Hematopoietic multipotent progenitor cell (in vitro differentiated cells): ENCODE results near the gene NUTF2. TPM values are rescaled to one million over a fixed set of nuclear protein-coding genes. Genes with fewer than 3 reads are reported as not detected.
A peak's percentile ranks its signal among the peaks of the same experiment; 100 is the strongest.

Experiments
- DNase-seq, 3 donors: peaks; one replicate each; pipeline ENCODE4 v3.0.0-alpha.2; 2011 to 2015; ENCODE audit warnings: low read depth in 2 of 3, low spot score in 2 of 3
- total RNA-seq: library from RNA; depleted of rRNA; stranded (reverse); fragments of >200 nt; gene quantifications from one replicate; pipeline ENCODE4 v1.2.3, GENCODE V29; 2012

NUTF2 gene
- total RNA-seq = 146 TPM

DNA sequence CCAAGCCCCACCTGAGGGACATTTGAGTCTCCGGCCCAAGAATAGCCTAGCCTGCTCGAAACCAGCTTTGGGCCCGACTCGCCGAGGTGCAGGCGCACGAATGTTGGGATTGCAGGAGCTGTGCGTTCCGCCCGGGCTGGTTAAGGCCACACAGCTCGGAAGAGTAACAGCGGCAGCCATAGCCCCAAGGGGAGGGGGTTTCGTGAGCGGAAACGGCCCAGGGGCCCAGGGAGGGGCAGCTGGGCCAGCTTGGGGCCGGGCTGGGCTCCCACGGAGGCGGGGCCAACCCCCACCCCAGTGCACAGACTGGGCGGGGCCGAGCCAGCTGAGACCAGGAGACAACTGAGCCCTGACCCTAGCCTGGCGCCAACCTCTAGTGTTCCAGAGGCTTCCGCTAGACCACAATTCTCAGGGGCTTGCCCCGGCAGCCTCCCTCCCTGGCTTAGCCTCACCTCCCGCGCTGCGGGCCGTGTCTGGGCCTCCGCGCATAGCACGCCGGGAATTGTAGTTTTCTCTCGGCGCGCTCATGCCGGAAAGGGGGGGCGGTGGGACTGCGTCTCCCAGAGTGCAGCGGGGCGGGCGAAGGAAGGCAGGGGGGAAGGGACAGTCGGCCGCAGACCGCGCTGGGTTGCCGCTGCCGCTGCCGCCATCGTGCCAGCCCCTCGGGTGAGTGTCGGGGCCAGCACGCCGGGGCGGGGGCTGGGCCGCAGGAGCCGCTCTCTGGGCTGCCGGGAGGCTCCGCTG lies at the start of gene NUTF2:
TSS of gene NUTF2 (plus strand) at position 614 of the 744 bp plus-strand sequence. CDS start 18,198 bp downstream, outside the sequence.
- DNase-seq = peak; percentile 90 to 98 (median 96)

DNA sequence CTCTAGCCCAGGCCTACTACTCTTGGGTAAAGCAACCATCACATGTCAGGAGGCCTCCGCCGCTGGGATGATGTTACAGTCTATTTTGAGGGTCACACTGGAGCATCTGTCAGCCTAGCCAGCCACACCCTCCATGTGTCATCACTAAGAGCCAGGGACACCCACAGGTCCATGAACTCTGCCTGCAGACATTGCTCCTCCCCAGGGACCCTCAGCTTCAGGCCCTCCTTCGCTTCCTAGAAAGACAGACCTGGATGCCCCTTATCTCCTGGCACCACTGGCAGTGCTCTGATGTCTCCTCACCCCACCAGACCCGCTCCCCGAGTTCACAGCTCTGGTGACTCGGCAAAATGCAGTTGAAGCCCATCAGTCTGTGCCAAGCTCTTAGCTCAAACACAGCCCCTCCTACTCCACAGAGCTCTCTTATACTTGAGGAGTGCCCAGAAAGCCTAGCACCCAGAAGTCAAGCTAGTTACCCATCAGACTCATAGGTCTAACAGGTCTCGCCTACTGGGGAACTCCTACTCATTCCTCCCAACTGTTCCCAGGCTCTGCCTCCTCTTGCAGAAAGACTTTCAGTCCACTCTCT lies 46.3 kb upstream of the NUTF2 start:
- DNase-seq = peak in 1 of 3 donors; percentile 25

DNA sequence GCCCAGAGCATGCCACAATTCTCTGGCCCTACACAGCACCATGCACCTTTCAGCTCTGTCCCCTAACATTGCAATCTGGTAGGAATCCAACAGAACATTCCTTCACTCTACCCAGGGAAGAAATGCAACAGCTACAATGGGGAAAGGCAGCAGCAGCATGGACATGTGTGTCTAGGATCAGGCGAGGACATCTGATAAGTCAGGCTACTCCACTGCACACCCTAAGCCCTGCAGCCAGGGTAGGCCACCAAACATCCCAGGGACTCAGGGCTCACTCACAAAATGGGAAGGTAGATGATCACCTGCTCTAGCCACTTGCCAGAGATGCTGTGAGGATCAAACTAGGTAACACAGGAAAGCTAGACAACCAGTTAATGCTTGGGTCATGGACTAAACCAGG lies 45.5 kb upstream of the NUTF2 start:
- DNase-seq = no peak

DNA sequence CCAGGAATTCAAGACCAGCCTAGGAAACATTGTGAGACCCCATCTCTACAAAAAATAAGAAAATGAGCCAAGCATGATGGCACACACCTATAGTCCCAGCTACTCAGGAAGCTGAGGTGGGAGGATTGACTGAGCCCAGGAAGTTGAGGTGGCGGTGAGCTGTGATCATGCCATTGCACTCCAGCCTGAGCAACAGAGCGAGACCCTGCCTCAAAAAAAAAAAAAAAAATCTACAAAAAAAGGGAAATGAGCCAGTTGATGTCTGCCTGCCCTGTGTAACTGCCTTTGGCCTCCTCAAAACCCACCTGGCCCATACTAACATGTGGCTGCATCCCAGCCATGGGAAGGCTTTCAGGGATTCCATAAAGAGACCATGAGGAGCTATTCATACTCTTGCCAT lies 44.9 kb upstream of the NUTF2 start:
- no peak for DNase-seq

DNA sequence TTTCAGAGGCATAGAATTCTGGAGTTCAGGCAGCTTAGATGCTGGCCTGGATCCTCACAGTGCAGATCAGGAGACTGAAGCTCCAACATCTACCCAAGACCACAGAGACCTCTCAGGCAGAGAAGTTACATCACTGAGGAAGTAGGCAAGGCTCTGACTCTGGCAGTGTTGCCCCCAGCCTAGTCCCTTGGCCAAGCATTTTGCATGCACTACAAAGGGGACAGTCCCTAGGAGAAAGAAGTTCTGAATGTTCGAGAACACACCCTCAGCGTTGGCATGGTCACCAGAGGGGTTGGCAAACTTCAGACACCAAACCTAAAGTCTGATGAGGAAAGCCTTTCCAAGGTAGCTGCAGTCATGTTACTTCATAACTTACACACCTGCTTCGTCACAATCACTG lies 42.8 kb upstream of the NUTF2 start:
- no peak for DNase-seq

DNA sequence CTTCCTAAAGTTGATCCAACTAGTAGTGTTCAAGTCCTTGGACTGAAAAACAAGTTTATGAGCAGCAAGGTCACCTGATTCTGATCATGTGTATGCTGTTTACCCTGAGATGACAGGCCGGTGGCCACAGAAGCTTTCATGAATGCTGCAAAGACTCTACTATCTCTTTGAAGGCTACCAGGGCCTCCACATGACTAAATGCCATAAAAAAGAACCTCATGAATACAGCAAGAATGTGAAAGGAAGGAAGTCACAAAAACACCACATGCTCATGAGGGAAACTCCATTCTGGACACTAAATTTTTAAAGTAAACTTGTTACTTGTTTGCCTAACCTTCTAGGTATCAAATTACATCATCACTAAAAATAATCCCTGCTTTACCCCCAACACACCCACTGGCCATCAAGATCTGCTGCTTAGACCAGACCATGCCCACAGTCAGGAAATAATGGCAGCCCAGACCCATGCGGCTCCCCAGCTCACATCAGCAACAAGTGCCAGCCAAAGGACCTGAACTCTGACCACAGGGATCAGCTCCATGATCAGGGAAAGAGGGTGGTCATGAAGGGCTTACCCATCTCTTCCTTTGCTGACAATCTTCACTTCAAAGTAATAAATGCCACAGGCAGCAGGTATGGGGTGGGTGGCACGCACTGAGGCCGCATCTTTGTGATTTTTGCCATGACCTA lies 41.7 kb upstream of the NUTF2 start:
- no peak for DNase-seq

DNA sequence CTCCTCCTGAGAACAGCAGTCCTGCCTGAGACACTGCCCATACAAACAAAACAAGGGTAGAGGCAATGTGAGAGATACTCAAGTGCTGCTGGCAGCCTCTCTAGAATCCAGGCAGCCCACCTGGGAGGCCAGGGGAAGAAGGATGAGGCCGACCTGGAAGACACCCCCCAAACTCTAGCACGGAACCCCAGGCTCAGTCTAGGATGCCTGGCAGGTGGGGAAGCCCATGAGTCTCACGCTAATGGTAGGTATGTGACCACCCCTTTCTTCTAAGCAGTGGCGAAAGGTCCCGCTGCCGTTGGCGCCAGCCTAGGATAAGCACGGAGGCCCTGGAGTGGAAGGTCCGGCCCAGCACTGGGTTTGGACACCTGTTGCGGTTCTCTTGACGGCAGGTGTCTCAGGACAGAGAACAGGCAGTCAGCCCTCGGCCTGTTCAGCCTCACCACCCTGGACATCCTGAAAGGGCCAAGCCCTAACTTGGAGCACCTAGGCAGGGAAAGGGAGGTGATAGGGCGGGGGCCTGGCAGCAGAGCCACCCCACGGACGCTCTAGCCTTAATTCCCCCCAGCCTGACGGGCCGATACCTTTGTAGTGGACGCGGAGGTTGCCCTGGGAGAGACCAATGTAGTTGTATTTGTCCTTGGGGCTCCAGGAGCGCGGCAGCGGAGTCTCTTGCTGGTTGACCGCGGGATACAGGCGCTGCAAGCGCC lies 40.9 kb upstream of the NUTF2 start:
- no peak for DNase-seq

DNA sequence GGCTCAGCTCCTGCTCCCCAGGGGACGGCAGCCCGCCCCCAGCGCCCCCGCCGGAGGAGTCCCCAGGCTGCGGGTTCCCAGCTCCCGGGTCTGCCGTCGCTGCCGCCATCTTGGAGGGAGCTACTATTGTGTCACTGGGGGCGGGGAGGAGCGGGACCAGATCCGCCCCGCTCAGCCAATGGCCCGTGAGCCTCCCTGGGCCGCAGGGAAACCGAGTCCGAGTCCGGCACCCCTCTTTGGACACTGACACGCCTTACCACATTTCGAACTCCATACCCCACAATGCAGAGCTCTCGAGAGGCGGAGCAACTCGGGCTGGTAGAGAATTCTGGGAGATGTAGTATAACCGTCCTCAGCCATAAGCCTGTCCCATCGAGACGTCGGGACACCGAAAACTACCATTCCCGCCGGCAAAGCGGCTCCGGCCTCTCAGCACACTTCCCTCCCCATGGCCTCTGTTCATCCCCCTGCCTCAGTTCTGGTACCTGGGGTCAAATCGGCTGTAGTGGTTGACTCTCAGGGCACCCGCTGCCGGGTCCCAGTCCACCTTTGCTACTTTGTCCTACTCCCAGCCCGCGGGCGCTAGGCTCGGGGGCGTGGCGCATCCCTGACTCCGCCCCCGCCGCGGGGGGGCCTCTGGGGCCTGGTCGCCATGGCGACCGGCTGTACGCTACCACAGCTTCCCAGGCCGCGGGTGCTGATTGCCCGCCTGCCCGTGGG lies 40.1 kb upstream of the NUTF2 start, which contains the start of the genes RANBP10 and TSNAXIP1:
TSS of gene RANBP10 (minus strand) at position 133 of the 720 bp plus-strand sequence. CDS start at position 109, 24 bp downstream.
TSS of gene TSNAXIP1 (plus strand) at position 462 of the 720 bp plus-strand sequence. CDS start 261 bp downstream, outside the sequence.
- DNase-seq = peak; percentile 85 to 100 (median 99)

DNA sequence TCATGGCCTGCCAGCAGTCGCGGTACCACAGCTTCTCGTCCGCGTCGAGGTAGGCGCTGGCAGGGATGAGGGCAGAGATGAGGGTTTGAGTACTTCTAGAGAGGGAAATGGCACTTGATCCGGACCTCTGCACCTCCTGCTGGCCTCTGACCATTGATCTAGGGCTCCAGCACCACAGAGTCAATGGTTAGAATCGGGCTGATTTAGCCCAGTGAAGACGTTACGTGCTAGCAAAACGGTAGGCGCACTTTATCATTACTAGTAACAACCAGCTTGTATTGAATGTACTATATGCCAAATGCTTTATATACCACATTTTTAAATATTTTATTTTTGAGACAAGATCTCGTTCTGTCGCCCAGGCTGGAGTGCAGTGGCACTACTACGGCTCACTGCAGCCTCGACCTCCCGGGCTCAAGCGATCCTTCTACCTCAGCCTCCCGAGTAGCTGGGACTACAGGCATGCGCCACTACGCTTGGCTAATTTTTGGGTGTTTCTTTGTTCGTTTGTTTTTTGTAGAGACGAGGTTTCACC lies 39.5 kb upstream of the NUTF2 start:
- no peak for DNase-seq

DNA sequence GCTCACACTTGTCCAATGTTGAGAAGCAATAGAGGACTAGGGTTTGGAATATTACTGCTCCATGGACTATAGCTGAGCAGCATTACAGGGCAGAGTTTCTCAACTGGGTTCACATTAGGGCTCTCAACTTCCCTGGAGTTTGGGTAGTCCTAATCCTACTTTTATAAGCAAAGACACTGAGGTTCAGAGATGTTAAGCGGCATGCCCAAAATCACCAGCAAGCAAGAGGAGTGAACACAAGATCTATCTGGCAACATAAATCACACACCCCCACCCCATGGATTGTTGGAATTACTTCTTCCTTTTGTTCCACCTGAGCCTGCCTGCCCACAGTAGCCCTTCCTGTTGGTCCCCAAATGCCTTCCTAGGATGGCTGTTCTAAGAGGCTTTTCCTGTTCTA lies 34.8 kb upstream of the NUTF2 start:
- no peak for DNase-seq

DNA sequence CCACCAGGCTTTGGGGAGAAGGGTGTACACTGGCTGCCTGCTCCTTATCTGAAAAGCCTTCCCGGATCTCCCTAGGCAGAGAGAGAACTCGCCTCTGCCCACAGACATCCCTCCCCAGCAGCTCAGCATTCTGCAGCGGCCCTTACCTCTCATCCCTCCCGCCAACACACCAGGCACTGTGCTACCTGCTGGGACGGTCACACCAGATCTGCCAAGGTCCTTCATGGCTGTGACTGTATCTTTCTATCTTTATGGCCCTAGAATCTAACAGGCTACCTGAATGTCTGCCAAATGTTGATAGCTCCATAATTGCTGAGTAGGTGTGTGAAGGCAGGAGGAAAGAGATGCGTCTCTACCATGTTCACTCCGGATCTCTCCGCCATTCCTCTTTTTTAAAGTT lies 32.2 kb upstream of the NUTF2 start:
- no peak for DNase-seq

DNA sequence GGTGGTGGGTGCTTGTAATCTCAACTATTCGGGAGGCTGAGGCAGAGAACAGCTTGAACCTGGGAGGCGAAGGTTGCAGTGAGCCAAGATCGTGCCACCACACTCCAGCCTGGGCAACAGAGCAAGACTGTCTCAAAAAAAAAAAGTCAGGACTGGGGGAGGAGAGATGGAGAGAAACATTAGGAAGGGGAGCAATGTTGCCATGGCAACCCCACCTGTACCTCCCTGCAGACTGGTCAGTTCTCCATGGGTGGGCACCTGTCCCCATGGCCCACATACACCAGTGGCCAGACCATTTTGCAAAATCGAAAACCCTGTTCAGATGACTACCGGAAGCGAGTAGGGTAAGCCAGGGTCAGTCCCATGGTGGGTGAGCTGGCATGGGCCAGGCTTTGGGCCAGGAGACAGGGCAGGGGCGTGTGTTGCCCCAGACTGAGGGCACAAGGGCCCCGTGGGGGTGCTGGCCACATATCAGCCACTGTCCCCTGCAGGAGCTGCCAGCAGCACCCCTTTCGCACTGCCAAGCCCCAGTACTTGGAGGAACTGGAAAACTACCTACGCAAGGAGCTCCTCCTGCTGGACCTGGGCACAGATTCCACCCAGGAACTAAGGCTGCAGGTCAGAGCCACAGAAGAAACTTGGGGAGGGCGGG lies 26.0 kb upstream of the NUTF2 start:
- no peak for DNase-seq

DNA sequence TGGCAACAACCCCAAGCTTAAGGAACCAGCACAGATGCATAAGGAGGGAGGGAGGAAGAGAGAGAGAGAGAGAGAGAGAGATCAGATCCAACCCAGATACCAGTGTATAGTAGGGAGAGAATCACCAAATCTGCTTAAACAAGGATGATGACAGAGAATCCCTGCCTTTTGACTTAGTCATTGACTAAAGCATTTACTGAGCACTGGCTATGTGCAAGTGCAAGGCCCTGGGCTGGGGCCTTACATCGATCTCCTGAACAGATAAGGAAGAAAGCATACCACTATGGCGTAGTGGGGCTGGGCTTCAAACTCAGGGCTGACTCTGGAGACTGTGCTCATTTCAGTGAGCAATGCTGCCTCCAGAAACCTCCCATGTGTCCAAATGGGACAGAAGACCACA lies 24.2 kb upstream of the NUTF2 start:
- DNase-seq = no peak

DNA sequence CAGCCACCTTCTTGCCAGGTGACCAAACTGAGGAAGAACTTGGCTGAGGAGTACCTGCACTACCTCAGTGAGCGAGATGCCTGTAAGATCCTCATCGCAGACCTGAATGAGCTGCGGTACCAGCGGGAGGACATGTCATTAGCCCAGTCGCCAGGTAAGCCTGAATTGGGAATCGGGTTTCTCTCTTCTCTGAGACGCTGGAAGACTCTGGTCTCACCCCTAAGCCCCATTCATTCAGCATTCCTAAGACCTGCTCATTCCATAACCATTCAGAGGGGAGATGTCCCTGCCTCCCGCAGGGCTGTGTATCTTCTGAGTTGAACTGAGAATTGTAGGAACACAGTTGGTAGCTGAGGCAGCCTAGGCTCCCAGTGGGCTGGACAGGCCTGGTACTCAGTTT lies 21.6 kb upstream of the NUTF2 start:
- DNase-seq = no peak

DNA sequence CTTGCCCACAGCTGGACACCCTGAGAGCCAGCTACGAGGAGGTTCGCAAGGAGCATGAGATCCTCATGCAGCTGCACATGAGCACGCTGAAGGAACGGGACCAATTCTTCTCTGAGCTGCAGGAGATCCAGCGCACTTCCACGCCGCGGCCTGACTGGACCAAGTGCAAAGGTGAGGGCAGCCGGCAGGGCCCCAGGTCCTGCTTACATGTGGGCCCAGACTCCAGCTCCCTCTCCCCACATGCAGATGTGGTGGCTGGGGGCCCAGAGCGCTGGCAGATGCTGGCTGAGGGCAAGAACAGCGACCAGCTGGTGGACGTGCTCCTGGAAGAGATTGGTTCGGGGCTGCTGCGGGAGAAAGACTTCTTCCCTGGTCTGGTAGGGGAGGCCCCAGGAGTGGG lies 20.8 kb upstream of the NUTF2 start:
- DNase-seq = no peak

DNA sequence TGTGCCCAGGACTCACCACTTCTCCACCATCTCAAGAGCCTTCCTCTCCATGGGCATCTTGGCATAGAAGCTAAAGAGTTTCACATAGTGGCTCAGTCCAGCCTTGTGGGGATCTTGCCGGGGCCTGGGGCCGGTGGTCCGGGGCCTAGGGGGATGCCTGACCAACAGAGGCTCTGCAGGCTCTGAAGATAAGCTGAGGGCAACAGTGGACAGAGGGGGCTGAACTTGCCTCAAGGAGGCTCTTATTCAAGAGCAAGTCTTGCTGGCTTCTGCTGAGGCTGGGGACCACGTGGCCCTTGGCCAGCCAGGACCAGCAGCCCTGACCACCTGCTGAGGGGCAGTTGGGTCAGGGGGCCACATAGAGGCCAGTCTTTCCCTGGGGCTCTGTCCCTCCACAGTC lies 18.1 kb upstream of the NUTF2 start:
- DNase-seq = no peak

DNA sequence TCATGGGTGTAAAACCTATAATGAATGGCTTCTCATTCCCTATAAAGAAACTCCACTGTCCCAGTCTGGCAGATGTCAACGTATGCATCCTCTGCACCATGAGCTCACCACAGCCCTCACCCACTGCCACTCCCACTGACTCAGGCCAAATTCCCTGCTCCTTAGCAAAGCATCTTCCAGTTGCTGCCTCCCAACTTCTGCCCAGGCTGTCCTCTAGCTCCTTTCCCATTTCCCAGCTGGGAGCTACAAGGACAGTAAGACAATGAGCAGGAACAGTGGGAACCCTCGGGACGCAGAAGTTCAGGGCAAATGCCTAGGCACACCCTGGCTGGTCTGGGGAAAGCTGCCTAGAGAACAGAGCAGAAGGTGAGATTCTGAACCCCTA lies 13.7 kb upstream of the NUTF2 start:
- DNase-seq = no peak

DNA sequence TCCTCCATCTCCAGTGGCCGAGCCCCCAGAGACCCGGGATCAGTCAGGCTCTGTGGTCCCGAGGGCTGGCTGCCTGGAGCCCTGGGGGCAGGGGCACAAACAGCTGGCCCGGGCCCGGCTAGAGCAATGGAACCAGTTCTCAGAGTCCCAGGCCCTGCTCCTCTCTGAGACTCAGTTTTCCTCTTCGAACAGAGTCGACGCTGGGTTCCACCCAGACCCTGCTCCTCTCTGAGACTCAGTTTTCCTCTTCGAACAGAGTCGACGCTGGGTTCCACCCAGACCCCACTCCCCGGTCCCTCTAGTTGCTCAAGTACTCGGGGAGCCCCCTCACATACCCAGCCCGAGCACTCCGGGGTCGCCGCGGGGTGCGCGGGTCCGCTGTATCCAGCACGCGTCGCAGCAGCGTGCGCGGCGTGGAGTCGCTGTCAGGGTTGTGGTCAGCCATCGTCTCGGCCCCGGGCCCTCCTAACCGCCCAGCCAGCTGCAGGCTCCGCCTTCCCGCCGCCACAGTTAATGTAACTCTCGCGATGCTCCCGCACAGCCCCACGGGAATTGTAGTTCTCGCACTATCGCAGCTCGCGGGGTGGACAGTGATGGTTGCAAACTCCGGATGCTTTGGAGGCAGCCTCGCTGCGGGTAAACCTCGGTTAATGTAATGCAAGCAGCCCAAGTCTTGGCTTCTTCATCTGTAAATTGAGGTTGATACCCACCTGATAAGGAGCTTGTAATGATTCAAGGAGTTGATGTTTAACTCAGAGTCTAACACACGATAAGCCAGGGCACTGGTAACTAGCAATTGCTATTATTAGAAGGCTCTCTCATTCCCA lies 13.1 kb upstream of the NUTF2 start:
- peak; percentile 76 to 92 (median 85) for DNase-seq

DNA sequence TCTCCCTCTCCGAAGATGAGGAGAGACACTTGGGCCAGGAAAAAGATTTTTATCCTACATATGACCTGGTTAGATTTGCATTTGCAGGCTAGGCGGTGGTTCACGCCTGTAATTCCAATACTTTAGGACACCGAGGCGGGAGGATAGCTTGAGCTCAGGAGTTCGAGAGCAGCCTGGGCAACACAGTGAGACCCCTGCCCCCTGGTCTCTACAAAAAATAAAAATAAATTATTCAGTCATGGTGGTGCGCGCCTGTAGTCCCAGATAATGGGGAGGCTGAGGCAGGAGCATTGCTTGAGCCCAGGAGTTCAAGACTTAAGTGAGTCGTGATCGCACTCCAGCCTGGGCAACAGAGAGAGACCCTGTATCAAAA lies 12.5 kb upstream of the NUTF2 start:
- DNase-seq = no peak
